Progenitor cell of endocrine pancreas (in vitro differentiated cells): ENCODE measurements around the gene UIMC1. TPM values are rescaled to one million over a fixed set of nuclear protein-coding genes. Genes with fewer than 3 reads are reported as not detected.
"Not testable (repeated sequence)": the region's sequence is repeated elsewhere in the genome, so short reads cannot be mapped to it uniquely, and the experiment has no call there.

Experiments used
- DNase-seq: peaks from one replicate; pipeline ENCODE4 v3.0.0; 2021; ENCODE audit warnings: low spot score; ENCODE audit not compliant: unreplicated experiment
- H3K27ac Mint-ChIP-seq: 2 replicates; pipeline ENCODE4 v1.8.0; 2021; ENCODE audit warnings: mild to moderate bottlenecking, moderate library complexity, mixed read lengths
- H3K27me3 Mint-ChIP-seq: 2 replicates; pipeline ENCODE4 v1.8.0; 2021; ENCODE audit warnings: mixed read lengths
- H3K36me3 Mint-ChIP-seq: 2 replicates; pipeline ENCODE4 v1.8.0; 2022; ENCODE audit warnings: mixed read lengths; ENCODE audit not compliant: insufficient read depth
- H3K4me1 Mint-ChIP-seq: 2 replicates; pipeline ENCODE4 v1.8.0; 2021; ENCODE audit warnings: low read depth, mixed read lengths
- H3K4me3 Mint-ChIP-seq: 2 replicates; pipeline ENCODE4 v1.8.0; 2021; ENCODE audit warnings: low read depth, mild to moderate bottlenecking, moderate library complexity, mixed read lengths
- H3K9me3 Mint-ChIP-seq: 2 replicates; pipeline ENCODE4 v1.8.0; 2021; ENCODE audit warnings: low read depth, mixed read lengths
- CTCF ChIP-seq: fragments of 200-600 bp; sonication (generic); IDR thresholded peaks from one replicate; pipeline ENCODE4 v1.5.0; 2021; ENCODE audit warnings: antibody characterized with exemption, mild to moderate bottlenecking; ENCODE audit not compliant: unreplicated experiment
- total RNA-seq: library from RNA; stranded (reverse); gene quantifications from 2 replicates; pipeline ENCODE4 v1.2.1, GENCODE V29; 2021

Gene UIMC1
- total RNA-seq, 1 donor from 2014 or later: 47.4 TPM

GRCh38 chr5:176873541-176874172 lies 132.9 kb downstream of the UIMC1 start:
- Mint-ChIP-seq H3K27ac (no peak overlapping the region), H3K4me1 (peaks cover 2% of the 10 kb centered on the region), H3K9me3 (no peaks in the 10 kb centered on the region), H3K4me3 (no peak overlapping the region), H3K36me3 (no peaks in the 10 kb centered on the region), H3K27me3 (peaks cover 28% of the 10 kb centered on the region)
- TF ChIP-seq CTCF: no peak
- DNase-seq: no peak

- not testable (repeated sequence) for DNase-seq, H3K36me3 Mint-ChIP-seq, H3K27ac Mint-ChIP-seq, H3K9me3 Mint-ChIP-seq, H3K4me1 Mint-ChIP-seq, H3K4me3 Mint-ChIP-seq
- peaks cover 28% of the 10 kb centered on the region for H3K27me3 Mint-ChIP-seq
Measured at GRCh38 chr5:176873011-176873410, 133.6 kb downstream of the UIMC1 start.

- H3K4me3 Mint-ChIP-seq, DNase-seq, H3K36me3 Mint-ChIP-seq, H3K9me3 Mint-ChIP-seq, H3K4me1 Mint-ChIP-seq, H3K27ac Mint-ChIP-seq: not testable (repeated sequence)
- peaks cover 28% of the 10 kb centered on the region for H3K27me3 Mint-ChIP-seq
Measured at GRCh38 chr5:176872586-176872985, 134.0 kb downstream of the UIMC1 start.

- H3K27me3 Mint-ChIP-seq: peaks cover 27% of the 10 kb centered on the region
- DNase-seq, H3K27ac Mint-ChIP-seq, H3K4me3 Mint-ChIP-seq, H3K36me3 Mint-ChIP-seq, H3K9me3 Mint-ChIP-seq: not testable (repeated sequence)
- peaks cover 13% of the 10 kb centered on the region for H3K4me1 Mint-ChIP-seq
Measured at GRCh38 chr5:176870644-176871043, 135.9 kb downstream of the UIMC1 start.

- TF ChIP-seq CTCF: peak; percentile 56
- Mint-ChIP-seq H3K27ac (no peak overlapping the region), H3K36me3 (no peaks in the 10 kb centered on the region), H3K9me3 (no peaks in the 10 kb centered on the region), H3K27me3 (peaks cover 26% of the 10 kb centered on the region), H3K4me1 (peaks cover 13% of the 10 kb centered on the region), H3K4me3 (no peak overlapping the region)
- peak; percentile 39 for DNase-seq
Measured at GRCh38 chr5:176870110-176870591, 136.4 kb downstream of the UIMC1 start.

GRCh38 chr5:176869501-176870109 lies 137.0 kb downstream of the UIMC1 start:
- Mint-ChIP-seq H3K27ac (no peak overlapping the region), H3K4me1 (peaks cover 13% of the 10 kb centered on the region), H3K9me3 (no peaks in the 10 kb centered on the region), H3K27me3 (peaks cover 22% of the 10 kb centered on the region), H3K36me3 (no peaks in the 10 kb centered on the region), H3K4me3 (no peak overlapping the region)
- TF ChIP-seq CTCF: no peak
- no peak for DNase-seq

- H3K27ac Mint-ChIP-seq: no peak overlapping the region
- no peaks in the 10 kb centered on the region for H3K36me3 Mint-ChIP-seq
- no peaks in the 10 kb centered on the region for H3K9me3 Mint-ChIP-seq
- TF ChIP-seq CTCF: no peak
- DNase-seq: no peak
- peaks cover 27% of the 10 kb centered on the region for H3K27me3 Mint-ChIP-seq
- no peak overlapping the region for H3K4me3 Mint-ChIP-seq
- H3K4me1 Mint-ChIP-seq: peaks cover 14% of the 10 kb centered on the region
Measured at GRCh38 chr5:176868731-176869130, 137.8 kb downstream of the UIMC1 start.
